ENCODE data around the gene VPS4B.
A peak's percentile ranks its signal among the peaks of the same experiment; 100 is the strongest.

The VPS4B gene

GRCh38 chr18:63433334-63433866 is 11.1 kb upstream of the VPS4B start:
- H3K4me3 ChIP-seq (ENCODE audit: low read depth, low read length) = no peak overlapping the region
- TF ChIP-seq, protein P1, sequence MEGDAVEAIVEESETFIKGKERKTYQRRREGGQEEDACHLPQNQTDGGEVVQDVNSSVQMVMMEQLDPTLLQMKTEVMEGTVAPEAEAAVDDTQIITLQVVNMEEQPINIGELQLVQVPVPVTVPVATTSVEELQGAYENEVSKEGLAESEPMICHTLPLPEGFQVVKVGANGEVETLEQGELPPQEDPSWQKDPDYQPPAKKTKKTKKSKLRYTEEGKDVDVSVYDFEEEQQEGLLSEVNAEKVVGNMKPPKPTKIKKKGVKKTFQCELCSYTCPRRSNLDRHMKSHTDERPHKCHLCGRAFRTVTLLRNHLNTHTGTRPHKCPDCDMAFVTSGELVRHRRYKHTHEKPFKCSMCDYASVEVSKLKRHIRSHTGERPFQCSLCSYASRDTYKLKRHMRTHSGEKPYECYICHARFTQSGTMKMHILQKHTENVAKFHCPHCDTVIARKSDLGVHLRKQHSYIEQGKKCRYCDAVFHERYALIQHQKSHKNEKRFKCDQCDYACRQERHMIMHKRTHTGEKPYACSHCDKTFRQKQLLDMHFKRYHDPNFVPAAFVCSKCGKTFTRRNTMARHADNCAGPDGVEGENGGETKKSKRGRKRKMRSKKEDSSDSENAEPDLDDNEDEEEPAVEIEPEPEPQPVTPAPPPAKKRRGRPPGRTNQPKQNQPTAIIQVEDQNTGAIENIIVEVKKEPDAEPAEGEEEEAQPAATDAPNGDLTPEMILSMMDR (IDR thresholded peaks at IDR 0.05; ENCODE audit: borderline replicate concordance, insufficient read depth, low read depth, low read length) = no peak

- H3K4me3 ChIP-seq (ENCODE audit: low read depth, low read length) = no peak overlapping the region
- TF ChIP-seq, protein P1 (IDR thresholded peaks at IDR 0.05; ENCODE audit: borderline replicate concordance, insufficient read depth, low read depth, low read length) = no peak
These were observed 8.9 kb upstream of the VPS4B start for GRCh38 chr18:63431180-63431579.

GRCh38 chr18:63430526-63430925 is 8.2 kb upstream of the VPS4B start:
- no peak overlapping the region for H3K4me3 ChIP-seq (ENCODE audit: low read depth, low read length)
- TF ChIP-seq, protein P1 (IDR thresholded peaks at IDR 0.05; ENCODE audit: borderline replicate concordance, insufficient read depth, low read depth, low read length) = no peak

- TF ChIP-seq, protein P1 (IDR thresholded peaks at IDR 0.05; ENCODE audit: borderline replicate concordance, insufficient read depth, low read depth, low read length) = no peak
These were observed 5.3 kb upstream of the VPS4B start for GRCh38 chr18:63427558-63427957.

DNA sequence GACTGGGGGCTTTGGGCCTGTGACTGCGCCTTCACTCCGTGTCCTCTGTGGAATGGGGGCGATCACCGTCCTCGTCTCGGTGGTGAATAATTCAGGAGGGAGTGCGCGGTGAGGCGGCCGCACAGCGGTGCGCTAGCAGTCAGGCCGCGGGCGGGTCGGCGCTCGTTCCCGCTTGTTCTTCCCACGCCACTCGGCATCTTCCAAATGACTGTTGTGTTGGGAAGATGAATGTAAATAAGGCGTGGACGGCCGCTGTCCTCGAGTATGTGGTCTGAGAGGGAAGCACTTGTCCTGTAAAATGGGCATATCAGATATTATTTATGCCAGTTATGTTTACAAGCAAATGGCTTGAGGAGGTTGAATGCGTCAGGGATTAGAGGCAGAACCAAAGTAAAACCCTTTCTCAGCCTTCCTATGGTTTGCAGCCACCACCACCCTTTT is 608 bp upstream of the VPS4B start:
- H3K4me3 ChIP-seq (ENCODE audit: low read depth, low read length) = peak overlapping the region; percentile 75
- TF ChIP-seq, protein P1 (IDR thresholded peaks at IDR 0.05; ENCODE audit: borderline replicate concordance, insufficient read depth, low read depth, low read length) = no peak

More at GRCh38 chr18:63427558-63427957, 5.3 kb upstream of the VPS4B start:
- no peak overlapping the region for H3K4me3 ChIP-seq (ENCODE audit: low read depth, low read length)

- TF ChIP-seq, protein P1 (IDR thresholded peaks at IDR 0.05; ENCODE audit: borderline replicate concordance, insufficient read depth, low read depth, low read length) = no peak
- H3K4me3 ChIP-seq (ENCODE audit: low read depth, low read length) = peak overlapping the region; percentile 90
These were observed 762 bp downstream of the VPS4B start for GRCh38 chr18:63421514-63421913.

DNA sequence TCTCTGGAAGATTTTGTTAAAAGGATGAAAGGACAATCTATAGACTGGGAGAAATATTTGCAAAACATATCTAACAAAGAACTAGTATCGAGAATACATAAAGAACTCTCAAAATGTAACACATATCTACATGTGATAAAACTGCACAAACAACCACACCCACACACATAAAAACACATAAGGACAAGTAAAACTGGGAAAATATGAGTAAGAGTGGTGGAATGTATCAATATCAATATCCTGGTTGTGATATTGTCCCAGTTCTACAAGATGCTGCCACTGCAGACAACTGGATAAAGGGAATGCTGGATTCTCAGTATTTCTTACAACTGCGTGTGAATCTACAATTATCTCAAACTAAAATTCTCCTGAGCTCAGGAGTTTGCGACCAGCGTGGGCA is 9.3 kb downstream of the VPS4B start:
- TF ChIP-seq, protein P1 (IDR thresholded peaks at IDR 0.05; ENCODE audit: borderline replicate concordance, insufficient read depth, low read depth, low read length) = no peak
- H3K4me3 ChIP-seq (ENCODE audit: low read depth, low read length) = no peak overlapping the region
